CD14-positive monocyte (primary cell): Measurements from ENCODE around the gene BCO1. TPM values are rescaled to one million over a fixed set of nuclear protein-coding genes. Genes with fewer than 3 reads are reported as not detected.

ENCODE experiments used
- DNase-seq, 3 donors: peaks; one replicate each; pipeline ENCODE4 v3.0.0-alpha.2; 2011 to 2022
- H2AFZ ChIP-seq: 2 replicates; pipeline ENCODE4 v1.6.0; 2012; ENCODE audit warnings: mild to moderate bottlenecking, low read depth, low read length, inconsistent platforms; ENCODE audit not compliant: insufficient read depth, poor library complexity, severe bottlenecking
- H3K27ac ChIP-seq, 2 donors: 1 replicate in 1 of 2; 2 replicates in 1 of 2; pipeline ENCODE4 v1.5.1; 2012 to 2013; ENCODE audit warnings: low read length in 2 of 2, control low read depth in 1 of 2, inconsistent platforms in 1 of 2, low read depth in 1 of 2, mild to moderate bottlenecking in 1 of 2
- H3K27me3 ChIP-seq, 2 donors: one replicate each; pipeline versions ENCODE4 v1.6.0 to v1.6.1; 2011 to 2013; ENCODE audit warnings: low read length in 2 of 2; ENCODE audit not compliant: control insufficient read depth in 2 of 2, insufficient read depth in 2 of 2
- H3K36me3 ChIP-seq, 2 donors: replicated peaks in 1 of 2; 1 replicate in 1 of 2; 2 replicates in 1 of 2; pipeline versions ENCODE4 v1.5.1 to v1.6.1; 2012 to 2013; ENCODE audit warnings: low read length in 2 of 2, control low read depth in 1 of 2, inconsistent platforms in 1 of 2, mild to moderate bottlenecking in 1 of 2; ENCODE audit not compliant: insufficient read depth in 2 of 2, control insufficient read depth in 1 of 2
- H3K4me1 ChIP-seq, 2 donors: 1 replicate in 1 of 2; 2 replicates in 1 of 2; pipeline versions ENCODE4 v1.5.1 to v1.6.1; 2012 to 2013; ENCODE audit warnings: low read length in 2 of 2, control low read depth in 1 of 2, inconsistent platforms in 1 of 2, mild to moderate bottlenecking in 1 of 2, moderate library complexity in 1 of 2; ENCODE audit not compliant: insufficient read depth in 2 of 2, control insufficient read depth in 1 of 2
- H3K4me2 ChIP-seq: replicated peaks from 2 replicates; pipeline ENCODE3; 2012; ENCODE audit warnings: low read length, moderate library complexity, mild to moderate bottlenecking; ENCODE audit not compliant: poor library complexity, severe bottlenecking; ENCODE audit errors: extremely low read depth
- H3K4me3 ChIP-seq, 3 experiments: fragments of 200-600 bp in 1 of 3; sonication (generic) in 1 of 3; replicated peaks in 1 of 3; 1 replicate in 2 of 3; 2 replicates in 1 of 3; pipeline ENCODE4 v1.5.1; 2011 to 2013; ENCODE audit warnings: low read length in 3 of 3, mild to moderate bottlenecking in 3 of 3, control low read depth in 2 of 3, low read depth in 2 of 3, inconsistent platforms in 1 of 3, moderate library complexity in 1 of 3
- H3K79me2 ChIP-seq: 2 replicates; pipeline ENCODE4 v1.6.0; 2012; ENCODE audit warnings: mild to moderate bottlenecking, control low read depth, inconsistent platforms, low read length, moderate library complexity; ENCODE audit not compliant: insufficient read depth
- H3K9ac ChIP-seq: 2 replicates; pipeline ENCODE4 v1.6.0; 2017; ENCODE audit warnings: low read length, mild to moderate bottlenecking; ENCODE audit not compliant: insufficient read depth, poor library complexity, severe bottlenecking
- H3K9me3 ChIP-seq, 2 donors: replicated peaks in 1 of 2; 1 replicate in 1 of 2; 2 replicates in 1 of 2; pipeline versions ENCODE4 v1.5.1 to v1.6.1; 2012 to 2013; ENCODE audit warnings: low read length in 2 of 2, control low read depth in 1 of 2; ENCODE audit not compliant: control insufficient read depth in 1 of 2, insufficient read depth in 1 of 2
- H4K20me1 ChIP-seq: 2 replicates; pipeline ENCODE4 v1.6.0; 2012; ENCODE audit warnings: mild to moderate bottlenecking, low read length, control low read depth, moderate library complexity; ENCODE audit not compliant: insufficient read depth
- H3K27ac Mint-ChIP-seq, 7 donors: one replicate each; pipeline ENCODE4 v1.8.0; 2020; ENCODE audit warnings: mild to moderate bottlenecking in 7 of 7, mixed read lengths in 7 of 7, moderate library complexity in 6 of 7, inconsistent platforms in 2 of 7
- H3K27me3 Mint-ChIP-seq, 3 donors: one replicate each; pipeline ENCODE4 v1.8.0; 2021 to 2022; ENCODE audit warnings: low read depth in 3 of 3, mild to moderate bottlenecking in 3 of 3, mixed read lengths in 3 of 3, moderate library complexity in 3 of 3, inconsistent platforms in 1 of 3
- H3K36me3 Mint-ChIP-seq, 2 donors: one replicate each; pipeline ENCODE4 v1.8.0; 2020; ENCODE audit warnings: mixed read lengths in 2 of 2, inconsistent platforms in 1 of 2, mild to moderate bottlenecking in 1 of 2
- H3K4me1 Mint-ChIP-seq: one replicate; pipeline ENCODE4 v1.8.0; 2020; ENCODE audit warnings: mild to moderate bottlenecking, mixed read lengths
- H3K4me3 Mint-ChIP-seq, 2 donors: one replicate each; pipeline ENCODE4 v1.8.0; 2020; ENCODE audit warnings: mild to moderate bottlenecking in 2 of 2, mixed read lengths in 2 of 2, moderate library complexity in 1 of 2
- H3K9me3 Mint-ChIP-seq, 7 donors: one replicate each; pipeline ENCODE4 v1.8.0; 2020 to 2022; ENCODE audit warnings: mixed read lengths in 7 of 7, mild to moderate bottlenecking in 6 of 7, moderate library complexity in 6 of 7, inconsistent platforms in 2 of 7
- CTCF ChIP-seq: fragments of 200-600 bp; IDR thresholded peaks from one replicate; pipeline ENCODE4 v1.8.0; 2022; ENCODE audit warnings: antibody characterized with exemption, mild to moderate bottlenecking
- WGBS: methylation state at CpG from one replicate; pipeline ENCODE4 v1.1.5; 2013; ENCODE audit warnings: missing lambda C conversion rate; ENCODE audit not compliant: insufficient coverage; 5-methylcytosine and 5-hydroxymethylcytosine counted together
- intact Hi-C, 2 donors: fragments of 100-400 bp; cut with micrococcal nuclease; formaldehyde crosslinking; loops; one replicate each; pipeline versions ENCODE4 v1.15.0 to v1.15.1; 2023
- polyA plus RNA-seq, 3 donors: library from polyadenylated mRNA; depleted of rRNA in 1 of 3; unstranded in 2 of 3; stranded (reverse) in 1 of 3; fragments of 300-500 nt in 2 of 3; fragments of >200 nt in 1 of 3; fragmentation: Illumina TruSeq in 2 of 3; gene quantifications; 1 replicate in 2 of 3; 2 replicates in 1 of 3; pipeline ENCODE4 v1.2.3, GENCODE V29; 2012 to 2021

BCO1 gene
- polyA plus RNA-seq, 3 donors: not detected

- Mint-ChIP-seq H3K4me1 (no peaks in the 10 kb centered on the region), H3K4me3 (no peak overlapping the region), H3K9me3 (peaks cover 0 to 7% (median 0%) of the 10 kb centered on the region in 7 donors), H3K36me3 (no peaks in the 10 kb centered on the region), H3K27me3 (peaks cover 9 to 17% (median 11%) of the 10 kb centered on the region in 3 donors), H3K27ac (no peak overlapping the region)
- Histone ChIP-seq H3K9ac (no peak overlapping the region), H3K4me2 (no peak overlapping the region), H3K4me1 (no peaks in the 10 kb centered on the region), H3K36me3 (no peaks in the 10 kb centered on the region), H3K27ac (no peak overlapping the region), H3K4me3 (no peak overlapping the region), H3K9me3 (no peaks in the 10 kb centered on the region), H4K20me1 (no peaks in the 10 kb centered on the region), H2AFZ (no peak overlapping the region), H3K79me2 (no peaks in the 10 kb centered on the region), H3K27me3 (no peaks in the 10 kb centered on the region)
- no peak for TF ChIP-seq CTCF
- 39% methylated on average over 2 of the region's 11 CpGs for WGBS
- no peak for DNase-seq
- intact Hi-C loops: no loop called here
Observed at GRCh38 chr16:81293909-81294802, 55.7 kb downstream of the BCO1 start.

- Histone ChIP-seq H3K4me1 (no peaks in the 10 kb centered on the region), H3K27ac (no peak overlapping the region), H3K9ac (no peak overlapping the region), H3K9me3 (no peaks in the 10 kb centered on the region), H3K79me2 (no peaks in the 10 kb centered on the region), H4K20me1 (no peaks in the 10 kb centered on the region), H3K36me3 (no peaks in the 10 kb centered on the region), H3K27me3 (no peaks in the 10 kb centered on the region), H3K4me2 (no peak overlapping the region), H3K4me3 (no peak overlapping the region), H2AFZ (no peak overlapping the region)
- Mint-ChIP-seq H3K4me1 (no peaks in the 10 kb centered on the region), H3K27me3 (peaks cover 7 to 17% (median 10%) of the 10 kb centered on the region in 3 donors), H3K36me3 (no peaks in the 10 kb centered on the region), H3K27ac (no peak overlapping the region), H3K4me3 (no peak overlapping the region), H3K9me3 (peaks cover 0 to 12% (median 3%) of the 10 kb centered on the region in 7 donors)
- intact Hi-C loops: no loop called here
- TF ChIP-seq CTCF: no peak
- DNase-seq: no peak
- WGBS: 78% methylated on average over 4 of the region's 7 CpGs
Observed at GRCh38 chr16:81296631-81297030, 58.1 kb downstream of the BCO1 start.
